ENCODE results near the gene GRIK4. TPM values are rescaled to one million over a fixed set of nuclear protein-coding genes. Genes with fewer than 3 reads are reported as not detected.
A peak's percentile ranks its signal among the peaks of the same experiment; 100 is the strongest.

The GRIK4 gene
- total and polyA plus RNA-seq, 4 donors, result 0.41 to 4.9 (median 1.7) TPM

DNA sequence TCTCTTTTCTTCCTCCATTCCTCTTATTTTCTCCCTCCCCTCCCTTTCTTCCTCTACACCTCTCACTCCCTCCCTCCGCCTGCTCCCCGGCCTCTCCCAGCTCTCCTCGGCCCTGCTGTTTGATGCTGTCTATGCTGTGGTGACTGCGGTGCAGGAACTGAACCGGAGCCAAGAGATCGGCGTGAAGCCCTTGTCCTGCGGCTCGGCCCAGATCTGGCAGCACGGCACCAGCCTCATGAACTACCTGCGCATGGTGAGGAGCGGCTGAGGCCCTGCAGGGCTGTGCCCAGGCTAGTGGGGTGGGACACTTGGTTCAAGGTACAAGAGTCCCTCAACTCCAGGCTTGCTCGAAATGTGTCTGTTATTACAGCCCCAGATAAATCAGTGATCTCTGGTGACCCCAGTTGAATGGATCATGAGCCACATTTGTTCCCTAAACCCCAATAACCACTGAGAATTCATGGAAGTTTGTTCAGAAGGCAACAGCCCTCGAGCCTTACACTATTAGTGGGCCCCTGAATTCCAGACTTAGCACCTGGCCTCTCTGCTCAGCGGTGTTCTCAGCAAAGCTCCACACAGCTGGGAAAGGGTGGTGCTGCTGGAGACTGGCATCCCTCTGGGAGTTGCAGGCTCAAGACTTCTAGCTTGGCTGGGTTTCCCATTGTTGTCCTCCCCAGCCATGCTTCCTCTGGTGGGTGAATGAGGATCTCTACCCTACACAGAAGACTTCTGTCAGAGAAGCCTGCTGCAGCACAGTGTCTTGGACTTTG is 362.6 kb downstream of the GRIK4 start:
- H3K36me3 ChIP-seq (ENCODE audit: control insufficient read depth in 4 of 4, insufficient read depth in 4 of 4, low read length in 4 of 4), result peaks cover 0 to 22% (median 4%) of the 10 kb centered on the region in 4 donors
- ATAC-seq (ENCODE audit: insufficient read depth, low FRiP score), result no peak
- H3K27ac ChIP-seq (ENCODE audit: low read depth in 1 of 2, low read length in 1 of 2), result no peak overlapping the region
- TF ChIP-seq, protein P1, sequence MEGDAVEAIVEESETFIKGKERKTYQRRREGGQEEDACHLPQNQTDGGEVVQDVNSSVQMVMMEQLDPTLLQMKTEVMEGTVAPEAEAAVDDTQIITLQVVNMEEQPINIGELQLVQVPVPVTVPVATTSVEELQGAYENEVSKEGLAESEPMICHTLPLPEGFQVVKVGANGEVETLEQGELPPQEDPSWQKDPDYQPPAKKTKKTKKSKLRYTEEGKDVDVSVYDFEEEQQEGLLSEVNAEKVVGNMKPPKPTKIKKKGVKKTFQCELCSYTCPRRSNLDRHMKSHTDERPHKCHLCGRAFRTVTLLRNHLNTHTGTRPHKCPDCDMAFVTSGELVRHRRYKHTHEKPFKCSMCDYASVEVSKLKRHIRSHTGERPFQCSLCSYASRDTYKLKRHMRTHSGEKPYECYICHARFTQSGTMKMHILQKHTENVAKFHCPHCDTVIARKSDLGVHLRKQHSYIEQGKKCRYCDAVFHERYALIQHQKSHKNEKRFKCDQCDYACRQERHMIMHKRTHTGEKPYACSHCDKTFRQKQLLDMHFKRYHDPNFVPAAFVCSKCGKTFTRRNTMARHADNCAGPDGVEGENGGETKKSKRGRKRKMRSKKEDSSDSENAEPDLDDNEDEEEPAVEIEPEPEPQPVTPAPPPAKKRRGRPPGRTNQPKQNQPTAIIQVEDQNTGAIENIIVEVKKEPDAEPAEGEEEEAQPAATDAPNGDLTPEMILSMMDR (IDR thresholded peaks at IDR 0.05; ENCODE audit: control extremely low read depth, extremely low read depth), result no peak
- WGBS, 2 donors, result 91 to 92% methylated on average over 15 of the region's 15 CpGs
- no peak overlapping the region for H3K9ac ChIP-seq (ENCODE audit: insufficient read depth in 1 of 2, low read length in 2 of 2)
- H3K27me3 ChIP-seq (ENCODE audit: control insufficient read depth in 3 of 3, insufficient read depth in 3 of 3, low read length in 2 of 3), result no peaks in the 10 kb centered on the region
- no peaks in the 10 kb centered on the region for H3K4me1 ChIP-seq (ENCODE audit: control insufficient read depth in 5 of 5, insufficient read depth in 5 of 5, low read length in 5 of 5)
- DNase-seq, result no peak
- no peak overlapping the region for H3K4me3 ChIP-seq
- peaks cover 0 to 3% (median 0%) of the 10 kb centered on the region in 4 donors for H3K9me3 ChIP-seq (ENCODE audit: control insufficient read depth in 4 of 4, insufficient read depth in 3 of 4, low read length in 3 of 4)

DNA sequence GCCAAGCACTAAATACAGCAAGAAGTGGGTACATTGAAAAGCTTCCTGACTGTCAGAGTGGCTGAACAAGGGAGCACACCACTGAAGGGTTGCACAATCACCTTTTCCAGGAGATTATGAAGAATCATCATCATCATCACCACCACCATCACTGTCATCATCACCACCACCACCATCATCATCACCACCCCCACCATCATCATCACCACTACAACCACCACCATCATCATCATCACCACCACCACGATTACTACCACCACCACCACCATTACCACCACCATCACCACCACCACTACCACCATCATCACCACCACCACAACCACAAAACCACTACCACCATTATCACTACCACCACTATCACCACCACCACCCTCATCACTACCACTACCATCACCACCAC is 364.4 kb downstream of the GRIK4 start:
- DNase-seq (no peak), ATAC-seq (ENCODE audit: insufficient read depth, low FRiP score) (no peak)
- no peak overlapping the region for H3K27ac ChIP-seq (ENCODE audit: low read depth in 1 of 2, low read length in 1 of 2)
- no peak overlapping the region for H3K4me3 ChIP-seq
- peaks cover 0 to 22% (median 4%) of the 10 kb centered on the region in 4 donors for H3K36me3 ChIP-seq (ENCODE audit: control insufficient read depth in 4 of 4, insufficient read depth in 4 of 4, low read length in 4 of 4)
- 90 to 94% methylated on average over 1 of the region's 1 CpG for WGBS, 2 donors
- TF ChIP-seq, protein P1 (IDR thresholded peaks at IDR 0.05; ENCODE audit: control extremely low read depth, extremely low read depth), result no peak
- H3K27me3 ChIP-seq (ENCODE audit: control insufficient read depth in 3 of 3, insufficient read depth in 3 of 3, low read length in 2 of 3), result no peaks in the 10 kb centered on the region
- no peaks in the 10 kb centered on the region for H3K4me1 ChIP-seq (ENCODE audit: control insufficient read depth in 5 of 5, insufficient read depth in 5 of 5, low read length in 5 of 5)
- H3K9me3 ChIP-seq (ENCODE audit: control insufficient read depth in 4 of 4, insufficient read depth in 3 of 4, low read length in 3 of 4), result peaks cover 0 to 3% (median 0%) of the 10 kb centered on the region in 4 donors
- H3K9ac ChIP-seq (ENCODE audit: insufficient read depth in 1 of 2, low read length in 2 of 2), result no peak overlapping the region

DNA sequence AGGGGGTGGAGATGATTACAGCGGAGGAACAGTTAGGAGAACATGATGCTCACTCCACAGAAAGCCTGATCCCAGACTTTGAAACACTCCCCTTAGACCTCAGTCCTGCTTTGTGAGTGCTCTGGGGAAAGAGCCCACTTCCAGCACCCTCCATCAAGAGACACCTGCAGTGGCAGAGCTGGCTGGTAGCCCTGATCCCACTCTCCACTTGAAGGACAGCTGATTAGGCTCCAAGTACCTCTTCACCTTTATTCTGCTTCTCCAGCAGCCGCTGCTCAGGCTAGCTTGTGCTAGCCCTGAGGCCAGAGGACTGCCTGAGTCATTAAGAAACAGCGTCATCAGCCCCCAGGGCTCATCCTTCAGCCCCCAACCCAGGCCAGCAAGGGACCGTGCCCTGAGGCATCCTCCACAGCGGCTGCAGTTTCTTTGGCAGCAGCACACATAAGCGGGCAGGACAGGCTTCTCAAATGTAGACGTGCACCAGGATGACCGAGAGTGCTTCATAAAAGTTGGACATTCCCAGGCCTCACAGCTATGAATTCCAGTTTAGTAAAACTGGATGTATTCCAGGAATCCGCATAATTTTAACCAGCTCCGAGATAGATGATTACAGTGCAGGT is 366.3 kb downstream of the GRIK4 start:
- H3K9me3 ChIP-seq (ENCODE audit: control insufficient read depth in 4 of 4, insufficient read depth in 3 of 4, low read length in 3 of 4), result peaks cover 0 to 6% (median 0%) of the 10 kb centered on the region in 4 donors
- no peak overlapping the region for H3K4me3 ChIP-seq
- no peak overlapping the region for H3K9ac ChIP-seq (ENCODE audit: insufficient read depth in 1 of 2, low read length in 2 of 2)
- no peaks in the 10 kb centered on the region for H3K27me3 ChIP-seq (ENCODE audit: control insufficient read depth in 3 of 3, insufficient read depth in 3 of 3, low read length in 2 of 3)
- DNase-seq, result peak in 2 of 3 donors; percentile 16 to 21
- TF ChIP-seq, protein P1 (IDR thresholded peaks at IDR 0.05; ENCODE audit: control extremely low read depth, extremely low read depth), result no peak
- peaks cover 0 to 22% (median 4%) of the 10 kb centered on the region in 4 donors for H3K36me3 ChIP-seq (ENCODE audit: control insufficient read depth in 4 of 4, insufficient read depth in 4 of 4, low read length in 4 of 4)
- 75 to 81% methylated on average over 10 of the region's 10 CpGs for WGBS, 2 donors
- peaks cover 0 to 2% (median 0%) of the 10 kb centered on the region in 5 donors for H3K4me1 ChIP-seq (ENCODE audit: control insufficient read depth in 5 of 5, insufficient read depth in 5 of 5, low read length in 5 of 5)
- ATAC-seq (ENCODE audit: insufficient read depth, low FRiP score), result no peak
- H3K27ac ChIP-seq (ENCODE audit: low read depth in 1 of 2, low read length in 1 of 2), result no peak overlapping the region

Measured in lung (tissue), 12 donors.